ENCODE results near the gene THRAP3. TPM values are rescaled to one million over a fixed set of nuclear protein-coding genes. Genes with fewer than 3 reads are reported as not detected.
A peak's percentile ranks its signal among the peaks of the same experiment; 100 is the strongest.

THRAP3 gene
- polyA plus RNA-seq, 1 of the 3 experiments (the other 2 are of a cell fraction) = 33.7 TPM

DNA sequence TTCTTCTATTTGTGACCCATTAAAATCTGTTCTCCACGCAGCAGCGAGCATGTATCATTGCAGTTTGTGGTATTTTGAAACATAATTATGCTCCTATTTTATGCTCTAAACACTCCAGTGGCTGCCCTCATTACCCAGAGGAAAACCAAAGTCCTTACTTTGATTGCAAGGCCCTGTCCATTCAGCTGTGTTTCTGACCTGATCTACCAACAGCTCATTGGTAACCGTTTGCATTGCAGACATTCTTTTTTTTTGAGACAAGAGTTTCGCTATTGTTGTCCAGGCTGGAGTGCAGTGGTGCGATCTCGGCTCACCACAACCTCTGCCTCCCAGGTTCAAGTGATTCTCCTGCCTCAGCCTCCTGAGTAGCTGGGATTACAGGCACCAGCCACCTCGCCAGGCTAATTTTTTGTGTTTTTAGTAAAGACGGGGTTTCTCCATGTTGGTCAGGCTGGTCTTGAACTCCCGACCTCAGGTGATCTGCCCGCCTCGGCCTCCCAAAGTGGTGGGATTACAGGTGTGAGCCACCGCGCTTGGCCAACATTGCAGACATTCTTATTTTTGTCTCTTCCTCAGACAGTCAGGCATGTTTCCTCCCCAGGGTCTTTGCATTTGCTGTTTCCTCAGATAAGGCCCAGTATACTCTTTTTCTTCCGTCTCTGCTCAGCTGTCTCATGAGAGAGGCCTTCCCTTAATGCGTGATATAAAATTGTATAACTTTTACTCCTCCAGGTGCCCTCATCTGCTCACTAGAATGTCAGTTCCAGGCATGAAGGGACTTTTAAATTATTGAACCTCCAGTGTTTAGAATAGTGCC is 32.5 kb downstream of the THRAP3 start:
- ChIA-PET CTCF (no interaction called here), POLR2A (no interaction called here)
- Histone ChIP-seq H3K9me3 (no peaks in the 10 kb centered on the region), H3F3A (replicated peaks; ENCODE audit: insufficient read depth) (peaks cover 5% of the 10 kb centered on the region), H3K79me2 (ENCODE audit: insufficient read depth) (peaks cover 99% of the 10 kb centered on the region), H3K4me1 (ENCODE audit: control insufficient read depth in 1 of 2, insufficient read depth in 2 of 2, low read depth in 1 of 2, low read length in 1 of 2) (peaks cover 2 to 11% of the 10 kb centered on the region in 2 experiments; a peak in 2 of 4 replicates), H2AFZ (ENCODE audit: low read depth) (no peak overlapping the region), H4K20me1 (ENCODE audit: insufficient read depth) (peaks cover 81% of the 10 kb centered on the region), H3K4me3 (ENCODE audit: low read depth in 2 of 2, low read length in 1 of 2) (no peak overlapping the region), H3K27me3 (ENCODE audit: insufficient read depth) (no peaks in the 10 kb centered on the region), H3K9ac (no peak overlapping the region), H3K4me2 (no peak overlapping the region), H3K36me3 (replicated peaks in 1 of 2; ENCODE audit: control insufficient read depth in 1 of 2, insufficient read depth in 2 of 2, low read length in 1 of 2) (peaks cover 11 to 29% of the 10 kb centered on the region in 2 experiments), H3K27ac (ENCODE audit: low read depth in 2 of 2, low read length in 1 of 2) (no peak overlapping the region; a peak in 1 of 4 replicates), H3K9me2 (no peaks in the 10 kb centered on the region)
- 88% methylated on average over 14 of the region's 15 CpGs for WGBS (ENCODE audit: low lambda C conversion rate)
- DNase-seq = no peak
- TF ChIP-seq FOXM1 (IDR thresholded peaks at IDR 0.05; ENCODE audit: low read depth) = no peak

DNA sequence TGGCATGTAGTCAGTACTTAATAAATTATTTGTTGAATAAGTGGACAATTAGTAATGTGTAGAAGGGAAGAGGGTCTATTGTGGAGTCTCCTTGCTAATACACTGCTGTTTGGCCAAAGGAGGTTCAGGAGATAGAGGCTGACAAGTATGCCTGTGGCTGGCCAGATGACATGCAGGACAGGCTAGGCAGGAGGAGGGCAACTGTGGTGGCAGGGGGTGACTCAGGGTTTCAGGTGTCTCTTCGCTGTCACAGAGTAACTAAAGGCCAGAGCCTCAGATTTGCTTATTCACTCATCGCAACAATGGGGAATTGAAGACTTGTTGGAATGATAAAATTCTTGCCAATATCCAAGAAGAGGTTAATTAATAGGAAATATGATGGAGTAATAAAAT is 33.1 kb downstream of the THRAP3 start:
- ChIA-PET CTCF (no interaction called here), POLR2A (no interaction called here)
- Histone ChIP-seq H3K4me3 (ENCODE audit: low read depth in 2 of 2, low read length in 1 of 2) (no peak overlapping the region), H2AFZ (ENCODE audit: low read depth) (no peak overlapping the region), H3K9me3 (no peaks in the 10 kb centered on the region), H3K27ac (ENCODE audit: low read depth in 2 of 2, low read length in 1 of 2) (no peak overlapping the region; a peak in 1 of 4 replicates), H3K36me3 (replicated peaks in 1 of 2; ENCODE audit: control insufficient read depth in 1 of 2, insufficient read depth in 2 of 2, low read length in 1 of 2) (peaks cover 13 to 35% of the 10 kb centered on the region in 2 experiments), H3K79me2 (ENCODE audit: insufficient read depth) (peaks cover 99% of the 10 kb centered on the region), H3F3A (replicated peaks; ENCODE audit: insufficient read depth) (peaks cover 5% of the 10 kb centered on the region), H3K4me1 (ENCODE audit: control insufficient read depth in 1 of 2, insufficient read depth in 2 of 2, low read depth in 1 of 2, low read length in 1 of 2) (peaks cover 2 to 11% of the 10 kb centered on the region in 2 experiments; a peak in 2 of 4 replicates), H3K9ac (no peak overlapping the region), H3K27me3 (ENCODE audit: insufficient read depth) (no peaks in the 10 kb centered on the region), H3K9me2 (no peaks in the 10 kb centered on the region), H3K4me2 (no peak overlapping the region), H4K20me1 (ENCODE audit: insufficient read depth) (peaks cover 81% of the 10 kb centered on the region)
- no peak for DNase-seq
- TF ChIP-seq, protein P1, sequence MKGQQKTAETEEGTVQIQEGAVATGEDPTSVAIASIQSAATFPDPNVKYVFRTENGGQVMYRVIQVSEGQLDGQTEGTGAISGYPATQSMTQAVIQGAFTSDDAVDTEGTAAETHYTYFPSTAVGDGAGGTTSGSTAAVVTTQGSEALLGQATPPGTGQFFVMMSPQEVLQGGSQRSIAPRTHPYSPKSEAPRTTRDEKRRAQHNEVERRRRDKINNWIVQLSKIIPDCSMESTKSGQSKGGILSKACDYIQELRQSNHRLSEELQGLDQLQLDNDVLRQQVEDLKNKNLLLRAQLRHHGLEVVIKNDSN (IDR thresholded peaks at IDR 0.05; ENCODE audit: borderline replicate concordance, low read depth) = no peak
- TF ChIP-seq TCF12 (IDR thresholded peaks at IDR 0.05) (0 out of 2 replicates have a peak, but pooled peaks have one; percentile 9), RXRA (IDR thresholded peaks at IDR 0.05; ENCODE audit: borderline replicate concordance, low read depth) (no peak), GATA2 (CRISPR knock-in tag; IDR thresholded peaks at IDR 0.05) (no peak)
- TF ChIP-seq, protein P2, sequence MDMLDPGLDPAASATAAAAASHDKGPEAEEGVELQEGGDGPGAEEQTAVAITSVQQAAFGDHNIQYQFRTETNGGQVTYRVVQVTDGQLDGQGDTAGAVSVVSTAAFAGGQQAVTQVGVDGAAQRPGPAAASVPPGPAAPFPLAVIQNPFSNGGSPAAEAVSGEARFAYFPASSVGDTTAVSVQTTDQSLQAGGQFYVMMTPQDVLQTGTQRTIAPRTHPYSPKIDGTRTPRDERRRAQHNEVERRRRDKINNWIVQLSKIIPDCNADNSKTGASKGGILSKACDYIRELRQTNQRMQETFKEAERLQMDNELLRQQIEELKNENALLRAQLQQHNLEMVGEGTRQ (IDR thresholded peaks at IDR 0.05; ENCODE audit: borderline replicate concordance, low read depth, low read length) = no peak
- 90% methylated on average over 2 of the region's 2 CpGs for WGBS (ENCODE audit: low lambda C conversion rate)

DNA sequence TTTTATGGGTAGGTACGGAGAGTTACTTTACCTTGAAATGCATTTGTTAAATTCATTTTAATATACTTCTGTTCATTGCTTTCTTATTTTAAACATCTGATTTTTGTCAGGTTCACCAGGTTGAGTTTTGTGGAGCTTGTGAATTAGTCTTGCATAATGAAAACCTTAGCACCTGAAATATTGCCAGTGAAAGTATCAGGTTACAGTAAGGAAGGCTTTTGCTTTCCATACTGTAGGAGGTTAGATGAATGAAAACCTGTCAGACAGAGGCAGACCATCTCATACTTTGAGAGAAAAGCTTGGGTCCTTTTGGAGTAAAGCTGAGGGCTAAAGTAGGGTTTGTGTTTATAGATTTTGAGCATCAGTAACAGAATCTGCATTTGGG is 34.7 kb downstream of the THRAP3 start:
- WGBS (ENCODE audit: low lambda C conversion rate) = 92% methylated on average over 1 of the region's 1 CpG
- Histone ChIP-seq H3K9me3 (no peaks in the 10 kb centered on the region), H3K4me3 (ENCODE audit: low read depth in 2 of 2, low read length in 1 of 2) (no peak overlapping the region), H3K4me2 (no peak overlapping the region), H2AFZ (ENCODE audit: low read depth) (no peak overlapping the region), H4K20me1 (ENCODE audit: insufficient read depth) (peaks cover 78% of the 10 kb centered on the region), H3K9ac (no peak overlapping the region), H3K27ac (ENCODE audit: low read depth in 2 of 2, low read length in 1 of 2) (no peak overlapping the region), H3K9me2 (no peaks in the 10 kb centered on the region), H3F3A (replicated peaks; ENCODE audit: insufficient read depth) (peaks cover 5% of the 10 kb centered on the region), H3K4me1 (ENCODE audit: control insufficient read depth in 1 of 2, insufficient read depth in 2 of 2, low read depth in 1 of 2, low read length in 1 of 2) (peaks cover 2 to 8% of the 10 kb centered on the region in 2 experiments; a peak in 2 of 4 replicates), H3K36me3 (replicated peaks in 1 of 2; ENCODE audit: control insufficient read depth in 1 of 2, insufficient read depth in 2 of 2, low read length in 1 of 2) (peaks cover 14 to 45% of the 10 kb centered on the region in 2 experiments), H3K27me3 (ENCODE audit: insufficient read depth) (no peaks in the 10 kb centered on the region), H3K79me2 (ENCODE audit: insufficient read depth) (peaks cover 100% of the 10 kb centered on the region)
- no peak for TF ChIP-seq GABPA (IDR thresholded peaks at IDR 0.05; ENCODE audit: low read depth)
- no peak for TF ChIP-seq ELF1 (IDR thresholded peaks at IDR 0.05)
- TF ChIP-seq, protein P3, sequence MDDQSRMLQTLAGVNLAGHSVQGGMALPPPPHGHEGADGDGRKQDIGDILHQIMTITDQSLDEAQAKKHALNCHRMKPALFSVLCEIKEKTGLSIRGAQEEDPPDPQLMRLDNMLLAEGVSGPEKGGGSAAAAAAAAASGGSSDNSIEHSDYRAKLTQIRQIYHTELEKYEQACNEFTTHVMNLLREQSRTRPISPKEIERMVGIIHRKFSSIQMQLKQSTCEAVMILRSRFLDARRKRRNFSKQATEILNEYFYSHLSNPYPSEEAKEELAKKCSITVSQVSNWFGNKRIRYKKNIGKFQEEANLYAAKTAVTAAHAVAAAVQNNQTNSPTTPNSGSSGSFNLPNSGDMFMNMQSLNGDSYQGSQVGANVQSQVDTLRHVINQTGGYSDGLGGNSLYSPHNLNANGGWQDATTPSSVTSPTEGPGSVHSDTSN (IDR thresholded peaks at IDR 0.05) = no peak
- no peak for TF ChIP-seq FOSL2 (IDR thresholded peaks at IDR 0.05; ENCODE audit: borderline replicate concordance, low read depth)
- TF ChIP-seq RAD21 (IDR thresholded peaks at IDR 0.05; ENCODE audit: low read length) = no peak
- no peak for TF ChIP-seq FOXM1 (IDR thresholded peaks at IDR 0.05; ENCODE audit: low read depth)
- ChIA-PET CTCF (interaction anchor here (0.5 to 1.3 kb wide), 3 partner anchors 93 to 125 kb away, joined by 3 to 6 read pairs (median 4); partner anchors contain the start of gene TRAPPC3), POLR2A (no interaction called here)
- no peak for DNase-seq
